T-helper 17 cell (primary cell): ENCODE results near the gene BICC1. TPM values are rescaled to one million over a fixed set of nuclear protein-coding genes. Genes with fewer than 3 reads are reported as not detected.

Source experiments
- ATAC-seq: fragments of 150-1000 bp; cut with Tn5 transposase; 2 replicates; pipeline ENCODE4 v1.10.0; 2021; ENCODE audit warnings: mild to moderate bottlenecking, moderate library complexity
- DNase-seq, 3 donors: peaks; one replicate each; pipeline versions ENCODE4 v3.0.0 to v3.0.0-alpha.2; 2020 to 2021
- H3K9me3 ChIP-seq: one replicate; pipeline ENCODE4 v1.7.0; 2013; ENCODE audit warnings: low read length, mild to moderate bottlenecking; ENCODE audit not compliant: control insufficient read depth, poor library complexity, severe bottlenecking
- H3K27ac Mint-ChIP-seq: one replicate; pipeline ENCODE4 v1.8.0; 2022; ENCODE audit warnings: mild to moderate bottlenecking, moderate library complexity, mixed read lengths
- H3K27me3 Mint-ChIP-seq: one replicate; pipeline ENCODE4 v1.8.0; 2022; ENCODE audit warnings: mixed read lengths
- H3K36me3 Mint-ChIP-seq: one replicate; pipeline ENCODE4 v1.8.0; 2022; ENCODE audit warnings: low read depth, mixed read lengths
- H3K4me1 Mint-ChIP-seq: one replicate; pipeline ENCODE4 v1.8.0; 2022; ENCODE audit warnings: mild to moderate bottlenecking, mixed read lengths
- H3K4me3 Mint-ChIP-seq: one replicate; pipeline ENCODE4 v1.8.0; 2022; ENCODE audit warnings: mild to moderate bottlenecking, moderate library complexity, mixed read lengths
- total RNA-seq, 4 donors: library from RNA in 2 of 4; stranded (reverse) in 2 of 4; gene quantifications; one replicate each; pipeline ENCODE4 v1.2.3 and lab custom pipeline; 2022 to 2026

The BICC1 gene
- total RNA-seq, 2 donors from 2014 or later, result not detected

- no peaks in the 10 kb centered on the region for H3K9me3 ChIP-seq
- ATAC-seq (no peak), DNase-seq (no peak)
- H3K4me3 Mint-ChIP-seq, result no peak overlapping the region
- H3K4me1 Mint-ChIP-seq, result peaks cover 6% of the 10 kb centered on the region
- H3K27me3 Mint-ChIP-seq, result peaks cover 4% of the 10 kb centered on the region
- no peak overlapping the region for H3K27ac Mint-ChIP-seq
- H3K36me3 Mint-ChIP-seq, result no peaks in the 10 kb centered on the region
Measured at GRCh38 chr10:58701405-58702135, 188.9 kb downstream of the BICC1 start.

- ATAC-seq (no peak), DNase-seq (no peak)
- peaks cover 4% of the 10 kb centered on the region for H3K4me1 Mint-ChIP-seq
- no peaks in the 10 kb centered on the region for H3K27me3 Mint-ChIP-seq
- H3K9me3 ChIP-seq, result no peaks in the 10 kb centered on the region
- H3K4me3 Mint-ChIP-seq, result no peak overlapping the region
- H3K27ac Mint-ChIP-seq, result no peak overlapping the region
- no peaks in the 10 kb centered on the region for H3K36me3 Mint-ChIP-seq
Measured at GRCh38 chr10:58704226-58704625, 191.6 kb downstream of the BICC1 start.

- peaks cover 4% of the 10 kb centered on the region for H3K4me1 Mint-ChIP-seq
- H3K27me3 Mint-ChIP-seq, result no peaks in the 10 kb centered on the region
- no peaks in the 10 kb centered on the region for H3K9me3 ChIP-seq
- no peaks in the 10 kb centered on the region for H3K36me3 Mint-ChIP-seq
- no peak overlapping the region for H3K27ac Mint-ChIP-seq
- no peak for DNase-seq
- no peak overlapping the region for H3K4me3 Mint-ChIP-seq
- no peak for ATAC-seq
Measured at GRCh38 chr10:58704671-58705141, 192.0 kb downstream of the BICC1 start.

DNA sequence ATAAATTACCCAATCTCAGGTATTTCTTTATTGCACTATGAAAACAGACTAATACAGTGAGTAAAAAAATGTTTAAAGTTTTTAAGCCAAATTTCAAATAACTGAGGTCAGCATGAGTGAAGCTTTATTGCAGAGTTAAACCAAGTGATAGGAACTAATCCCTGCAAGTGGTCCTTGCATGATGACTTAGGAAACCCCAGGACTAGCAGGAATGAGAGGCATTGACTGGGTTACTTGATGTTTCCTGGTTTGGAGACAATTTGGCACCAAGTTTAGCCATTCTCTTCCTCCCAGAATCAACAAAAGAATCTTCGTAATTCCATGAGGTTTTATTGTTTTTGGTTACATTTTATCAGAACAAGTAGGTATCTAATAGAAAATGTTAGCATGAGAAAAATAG, 194.2 kb downstream of the BICC1 start:
- DNase-seq, result no peak
- Mint-ChIP-seq H3K27ac (no peak overlapping the region), H3K4me1 (no peaks in the 10 kb centered on the region), H3K4me3 (no peak overlapping the region), H3K27me3 (no peaks in the 10 kb centered on the region), H3K36me3 (no peaks in the 10 kb centered on the region)
- ATAC-seq, result no peak
- no peaks in the 10 kb centered on the region for H3K9me3 ChIP-seq

GRCh38 chr10:58712141-58712540, 199.5 kb downstream of the BICC1 start:
- no peak overlapping the region for H3K4me3 Mint-ChIP-seq
- peaks cover 5% of the 10 kb centered on the region for H3K27me3 Mint-ChIP-seq
- peaks cover 2% of the 10 kb centered on the region for H3K4me1 Mint-ChIP-seq
- ATAC-seq (no peak), DNase-seq (no peak)
- no peaks in the 10 kb centered on the region for H3K9me3 ChIP-seq
- no peaks in the 10 kb centered on the region for H3K36me3 Mint-ChIP-seq
- no peak overlapping the region for H3K27ac Mint-ChIP-seq

DNA sequence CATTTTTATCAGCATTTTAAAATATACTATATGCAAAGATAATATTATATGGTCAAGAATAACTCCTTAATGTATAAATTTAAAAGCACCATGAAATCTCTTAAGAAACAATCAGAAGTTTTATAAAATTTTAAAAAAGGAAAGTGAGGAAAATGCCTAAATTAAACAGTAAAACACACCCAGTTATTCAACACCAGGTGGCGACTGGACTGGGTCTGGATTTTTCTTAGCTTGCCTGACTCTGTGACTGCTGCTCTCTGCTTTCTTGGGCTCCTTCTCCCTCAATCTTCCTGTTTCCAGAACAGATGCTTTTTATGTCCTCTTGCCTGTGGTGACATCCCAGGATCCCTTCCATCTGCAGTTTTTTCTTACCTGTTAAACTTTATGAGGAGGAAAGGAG, 200.3 kb downstream of the BICC1 start:
- peaks cover 5% of the 10 kb centered on the region for H3K27me3 Mint-ChIP-seq
- no peaks in the 10 kb centered on the region for H3K36me3 Mint-ChIP-seq
- no peak for ATAC-seq
- H3K4me3 Mint-ChIP-seq, result no peak overlapping the region
- H3K27ac Mint-ChIP-seq, result no peak overlapping the region
- H3K4me1 Mint-ChIP-seq, result peaks cover 2% of the 10 kb centered on the region
- DNase-seq, result no peak
- H3K9me3 ChIP-seq, result no peaks in the 10 kb centered on the region

DNA sequence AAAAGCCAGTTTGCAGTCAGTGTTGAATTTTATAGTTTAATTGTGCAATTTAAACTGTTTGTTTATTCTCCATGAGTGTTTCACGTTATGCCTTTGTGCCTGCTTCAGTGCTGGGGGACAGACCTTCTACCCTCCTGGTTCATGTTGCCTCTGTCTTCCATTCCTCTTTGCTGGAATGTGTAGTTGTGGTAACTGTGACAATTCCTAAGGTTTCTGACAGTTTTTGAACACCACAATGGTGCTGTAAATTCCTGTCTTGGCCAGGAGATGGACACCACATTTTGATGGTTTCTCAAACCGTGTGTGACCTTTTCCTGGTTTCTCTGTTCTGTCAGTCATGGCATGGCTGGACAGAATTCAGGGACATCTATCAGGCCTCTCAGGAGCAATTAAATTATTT, 201.7 kb downstream of the BICC1 start:
- Mint-ChIP-seq H3K36me3 (no peaks in the 10 kb centered on the region), H3K27me3 (peaks cover 5% of the 10 kb centered on the region), H3K4me3 (no peak overlapping the region), H3K4me1 (peaks cover 2% of the 10 kb centered on the region), H3K27ac (no peak overlapping the region)
- ATAC-seq (no peak), DNase-seq (no peak)
- H3K9me3 ChIP-seq, result no peaks in the 10 kb centered on the region

- Mint-ChIP-seq H3K4me1 (peaks cover 2% of the 10 kb centered on the region), H3K27me3 (peaks cover 5% of the 10 kb centered on the region), H3K27ac (no peak overlapping the region), H3K4me3 (no peak overlapping the region), H3K36me3 (no peaks in the 10 kb centered on the region)
- ATAC-seq (no peak), DNase-seq (no peak)
- H3K9me3 ChIP-seq, result no peaks in the 10 kb centered on the region
Measured at GRCh38 chr10:58715061-58715460, 202.4 kb downstream of the BICC1 start.

GRCh38 chr10:58718596-58718995, 205.9 kb downstream of the BICC1 start:
- Mint-ChIP-seq H3K4me1 (peaks cover 2% of the 10 kb centered on the region), H3K27ac (no peak overlapping the region)
- ATAC-seq, result no peak

DNA sequence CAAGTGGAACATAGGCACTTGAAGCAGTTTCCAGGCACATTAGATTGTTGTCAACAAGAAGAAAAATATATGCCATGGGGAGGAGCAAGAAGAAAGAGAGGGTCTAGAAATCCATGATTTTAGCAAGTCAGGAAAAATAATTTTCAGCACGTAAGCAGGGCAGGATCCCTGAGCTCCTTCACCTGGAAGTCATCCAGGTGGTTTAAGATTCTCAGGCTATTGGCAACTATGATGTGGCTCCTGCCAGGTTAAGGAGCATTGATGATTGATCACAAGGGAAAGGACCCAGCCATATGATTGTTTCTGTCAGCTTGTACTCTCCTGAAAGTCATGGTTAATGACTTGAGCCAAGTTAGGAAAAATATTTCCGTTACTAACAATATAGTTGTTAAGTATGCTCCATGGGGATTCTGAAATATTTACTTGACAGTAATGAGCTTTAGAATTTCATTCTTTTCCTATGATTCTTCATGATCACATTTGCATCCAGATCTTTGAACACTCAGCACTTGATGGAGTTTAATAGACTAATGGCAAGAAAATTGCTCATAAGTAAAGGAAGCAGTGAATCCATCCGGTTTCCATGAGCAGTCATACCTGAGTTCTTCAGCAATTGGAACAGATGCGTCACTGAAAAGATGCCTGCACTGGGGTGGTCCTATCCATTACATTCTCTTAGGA, 209.1 kb downstream of the BICC1 start:
- Mint-ChIP-seq H3K27me3 (peaks cover 19% of the 10 kb centered on the region), H3K36me3 (no peaks in the 10 kb centered on the region), H3K4me1 (peaks cover 2% of the 10 kb centered on the region), H3K4me3 (no peak overlapping the region), H3K27ac (no peak overlapping the region)
- no peak for ATAC-seq
- H3K9me3 ChIP-seq, result no peaks in the 10 kb centered on the region
- no peak for DNase-seq

More at GRCh38 chr10:58718596-58718995, 205.9 kb downstream of the BICC1 start:
- Mint-ChIP-seq H3K4me3 (no peak overlapping the region), H3K36me3 (no peaks in the 10 kb centered on the region), H3K27me3 (peaks cover 9% of the 10 kb centered on the region)
- no peak for DNase-seq
- no peaks in the 10 kb centered on the region for H3K9me3 ChIP-seq

- peaks cover 2% of the 10 kb centered on the region for H3K4me1 Mint-ChIP-seq
- no peak for ATAC-seq
- H3K9me3 ChIP-seq, result no peaks in the 10 kb centered on the region
- DNase-seq, result no peak
- no peak overlapping the region for H3K27ac Mint-ChIP-seq
- H3K4me3 Mint-ChIP-seq, result no peak overlapping the region
- H3K36me3 Mint-ChIP-seq, result no peaks in the 10 kb centered on the region
- H3K27me3 Mint-ChIP-seq, result peaks cover 21% of the 10 kb centered on the region
Measured at GRCh38 chr10:58723186-58723585, 210.5 kb downstream of the BICC1 start.

DNA sequence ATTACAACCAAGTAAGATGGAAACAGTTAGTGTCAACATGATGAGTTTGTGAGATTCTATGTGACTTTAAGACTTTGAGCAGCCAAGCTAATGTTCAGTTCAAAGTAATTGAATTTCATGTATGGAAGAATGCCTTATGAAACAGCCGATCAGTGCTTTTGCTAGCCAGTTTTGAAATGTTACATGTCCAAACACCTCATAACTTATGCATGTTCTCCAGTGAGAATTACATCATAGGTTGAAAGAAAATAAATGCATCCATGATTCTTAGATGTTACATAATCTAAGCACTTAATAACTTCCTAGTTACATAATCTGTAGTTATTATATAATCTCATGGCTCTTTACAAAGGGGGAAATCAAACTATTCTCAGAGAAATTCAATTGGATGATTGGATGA, 211.3 kb downstream of the BICC1 start:
- Mint-ChIP-seq H3K27me3 (peaks cover 21% of the 10 kb centered on the region), H3K4me3 (no peak overlapping the region), H3K4me1 (peaks cover 2% of the 10 kb centered on the region), H3K27ac (no peak overlapping the region), H3K36me3 (no peaks in the 10 kb centered on the region)
- H3K9me3 ChIP-seq, result no peaks in the 10 kb centered on the region
- ATAC-seq (no peak), DNase-seq (no peak)

DNA sequence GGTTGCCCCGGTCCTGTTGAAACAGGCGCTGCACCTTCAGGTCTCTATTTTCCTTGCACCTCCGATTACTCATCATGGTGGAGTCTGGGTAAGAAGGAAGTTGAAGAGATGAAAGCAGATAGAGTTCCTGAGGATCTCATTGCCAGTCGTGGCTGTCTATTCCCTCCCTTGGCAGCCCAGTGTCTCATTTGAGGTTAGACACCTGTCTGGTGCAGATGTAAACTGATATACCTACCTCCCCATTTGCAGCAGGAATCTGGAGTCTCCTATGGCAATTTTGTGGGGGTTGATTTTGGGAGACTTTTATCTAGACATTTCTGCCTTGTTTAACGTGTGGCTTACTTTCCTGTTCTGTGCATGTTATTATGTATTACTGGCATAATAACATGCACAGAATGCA, 212.1 kb downstream of the BICC1 start:
- H3K27me3 Mint-ChIP-seq, result peaks cover 21% of the 10 kb centered on the region
- no peak overlapping the region for H3K4me3 Mint-ChIP-seq
- no peak for ATAC-seq
- DNase-seq, result no peak
- no peaks in the 10 kb centered on the region for H3K36me3 Mint-ChIP-seq
- H3K27ac Mint-ChIP-seq, result no peak overlapping the region
- H3K9me3 ChIP-seq, result no peaks in the 10 kb centered on the region
- H3K4me1 Mint-ChIP-seq, result peaks cover 2% of the 10 kb centered on the region

GRCh38 chr10:58725901-58726300, 213.2 kb downstream of the BICC1 start:
- no peak for DNase-seq
- no peak overlapping the region for H3K4me3 Mint-ChIP-seq
- H3K27ac Mint-ChIP-seq, result no peak overlapping the region
- H3K9me3 ChIP-seq, result no peaks in the 10 kb centered on the region
- peaks cover 2% of the 10 kb centered on the region for H3K4me1 Mint-ChIP-seq
- H3K27me3 Mint-ChIP-seq, result peaks cover 21% of the 10 kb centered on the region
- H3K36me3 Mint-ChIP-seq, result no peaks in the 10 kb centered on the region
- no peak for ATAC-seq
